ENCODE data around the gene LSAMP.
"Not testable (repeated sequence)": the region's sequence is repeated elsewhere in the genome, so short reads cannot be mapped to it uniquely, and the experiment has no call there.

LSAMP gene

DNA sequence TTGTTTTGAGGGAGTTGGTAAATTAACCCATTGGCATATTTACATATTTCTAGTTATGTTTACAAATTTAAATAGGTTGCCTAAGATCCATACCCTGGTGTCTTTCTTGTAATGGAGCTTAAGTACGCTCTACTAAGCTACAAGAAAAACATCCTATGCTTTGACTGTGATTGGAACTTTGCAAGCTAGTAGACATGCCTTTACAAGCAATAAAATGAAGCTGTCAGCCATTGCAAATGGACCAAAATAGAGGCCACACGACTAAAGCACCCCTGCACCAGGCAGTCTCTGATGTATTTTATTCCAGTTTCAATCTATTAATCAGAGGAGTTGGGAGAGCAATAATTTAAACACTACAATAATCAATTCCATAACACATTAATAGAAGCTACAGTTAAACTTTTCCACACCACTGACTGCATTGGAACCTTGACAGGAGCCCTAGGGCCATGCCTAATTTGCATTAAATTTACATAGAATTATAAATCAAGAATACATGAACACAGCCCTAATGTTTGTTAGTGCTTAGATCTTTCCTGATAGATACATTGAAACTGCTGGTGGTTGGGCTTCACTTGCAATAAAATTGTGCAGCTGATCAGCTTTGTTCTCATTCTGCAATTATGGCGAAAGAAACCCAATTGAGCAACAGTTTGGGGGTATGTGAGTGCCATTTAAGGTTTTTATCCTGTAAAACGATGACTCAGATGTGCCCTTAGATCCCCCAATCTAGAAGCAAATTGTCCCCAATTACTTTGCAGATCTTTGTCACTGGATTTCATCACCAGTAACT lies 360.1 kb downstream of the LSAMP start:
- in situ Hi-C loops (cut with HindIII; ENCODE audit: low sequenced_read_pairs) = no loop called here
- H3K4me3 ChIP-seq (ENCODE audit: low read depth, low read length) = no peak overlapping the region
- DNase-seq (ENCODE audit: low read depth) = no peak
- TF ChIP-seq, protein P1, sequence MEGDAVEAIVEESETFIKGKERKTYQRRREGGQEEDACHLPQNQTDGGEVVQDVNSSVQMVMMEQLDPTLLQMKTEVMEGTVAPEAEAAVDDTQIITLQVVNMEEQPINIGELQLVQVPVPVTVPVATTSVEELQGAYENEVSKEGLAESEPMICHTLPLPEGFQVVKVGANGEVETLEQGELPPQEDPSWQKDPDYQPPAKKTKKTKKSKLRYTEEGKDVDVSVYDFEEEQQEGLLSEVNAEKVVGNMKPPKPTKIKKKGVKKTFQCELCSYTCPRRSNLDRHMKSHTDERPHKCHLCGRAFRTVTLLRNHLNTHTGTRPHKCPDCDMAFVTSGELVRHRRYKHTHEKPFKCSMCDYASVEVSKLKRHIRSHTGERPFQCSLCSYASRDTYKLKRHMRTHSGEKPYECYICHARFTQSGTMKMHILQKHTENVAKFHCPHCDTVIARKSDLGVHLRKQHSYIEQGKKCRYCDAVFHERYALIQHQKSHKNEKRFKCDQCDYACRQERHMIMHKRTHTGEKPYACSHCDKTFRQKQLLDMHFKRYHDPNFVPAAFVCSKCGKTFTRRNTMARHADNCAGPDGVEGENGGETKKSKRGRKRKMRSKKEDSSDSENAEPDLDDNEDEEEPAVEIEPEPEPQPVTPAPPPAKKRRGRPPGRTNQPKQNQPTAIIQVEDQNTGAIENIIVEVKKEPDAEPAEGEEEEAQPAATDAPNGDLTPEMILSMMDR (IDR thresholded peaks at IDR 0.05; ENCODE audit: low read depth, low read length, missing control alignments) = no peak

DNA sequence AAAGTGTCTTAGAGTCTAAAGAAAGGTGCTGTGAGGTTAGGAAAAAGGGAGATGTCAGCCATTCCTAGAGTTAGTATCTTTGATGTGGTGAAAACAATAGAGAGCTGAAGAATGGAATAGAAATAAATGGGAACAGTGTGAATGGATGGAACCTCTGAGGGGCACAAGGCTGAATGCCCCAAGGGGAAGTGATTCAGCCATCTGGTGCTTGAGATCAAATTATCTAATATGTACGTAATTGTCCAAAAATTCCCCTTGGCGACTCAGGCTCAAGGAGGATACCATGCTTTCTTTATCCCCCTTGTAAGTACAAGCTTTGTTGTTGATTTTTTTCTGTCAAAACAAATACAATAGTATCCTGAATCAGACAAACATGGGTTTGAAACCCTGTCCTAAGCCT lies 361.6 kb downstream of the LSAMP start:
- DNase-seq (ENCODE audit: low read depth) = peak; percentile 11
- in situ Hi-C loops (cut with HindIII; ENCODE audit: low sequenced_read_pairs) = no loop called here
- TF ChIP-seq, protein P1 (IDR thresholded peaks at IDR 0.05; ENCODE audit: low read depth, low read length, missing control alignments) = no peak
- H3K4me3 ChIP-seq (ENCODE audit: low read depth, low read length) = no peak overlapping the region

DNA sequence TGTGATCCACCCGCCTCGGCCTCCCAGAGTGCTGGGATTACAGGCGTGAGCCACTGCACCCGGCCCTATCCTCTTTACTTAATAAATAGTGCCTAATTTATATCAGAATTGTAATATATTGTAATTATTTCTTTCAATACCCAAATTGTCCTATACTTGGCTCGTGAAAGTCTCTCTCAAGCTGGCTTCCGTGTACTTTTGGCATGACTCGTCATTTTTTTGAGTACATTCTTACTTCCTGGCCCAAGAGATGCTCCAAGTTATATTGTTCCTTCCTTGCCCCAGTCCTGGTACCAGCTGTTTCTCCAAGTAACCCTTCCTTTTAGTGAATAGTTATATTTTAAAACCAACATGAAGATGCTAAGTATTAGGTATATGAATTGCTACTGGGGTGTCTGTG lies 366.7 kb downstream of the LSAMP start:
- TF ChIP-seq, protein P1 (IDR thresholded peaks at IDR 0.05; ENCODE audit: low read depth, low read length, missing control alignments) = no peak
- no peak overlapping the region for H3K4me3 ChIP-seq (ENCODE audit: low read depth, low read length)
- DNase-seq (ENCODE audit: low read depth) = no peak
- in situ Hi-C loops (cut with HindIII; ENCODE audit: low sequenced_read_pairs) = no loop called here

DNA sequence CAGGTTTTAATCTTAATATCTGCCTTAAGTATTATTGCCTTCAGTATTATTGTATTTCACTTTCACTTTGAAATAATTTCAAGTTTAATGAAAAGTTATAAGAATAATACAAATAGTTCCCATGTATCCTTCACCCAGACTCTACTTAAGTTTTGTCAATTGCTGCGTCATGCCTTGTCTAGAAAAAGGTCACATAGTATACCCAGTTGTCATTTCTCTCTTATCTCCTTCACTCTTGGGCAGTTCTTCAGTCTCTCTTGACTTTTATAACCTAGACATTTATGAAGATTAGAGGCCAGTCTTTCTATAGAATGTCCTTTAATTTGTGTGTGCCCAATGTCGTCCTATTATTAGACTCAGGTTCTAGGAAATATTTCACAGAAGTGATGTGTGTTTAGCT lies 367.7 kb downstream of the LSAMP start:
- DNase-seq (ENCODE audit: low read depth) = no peak
- H3K4me3 ChIP-seq (ENCODE audit: low read depth, low read length) = no peak overlapping the region
- in situ Hi-C loops (cut with HindIII; ENCODE audit: low sequenced_read_pairs) = no loop called here
- TF ChIP-seq, protein P1 (IDR thresholded peaks at IDR 0.05; ENCODE audit: low read depth, low read length, missing control alignments) = no peak

DNA sequence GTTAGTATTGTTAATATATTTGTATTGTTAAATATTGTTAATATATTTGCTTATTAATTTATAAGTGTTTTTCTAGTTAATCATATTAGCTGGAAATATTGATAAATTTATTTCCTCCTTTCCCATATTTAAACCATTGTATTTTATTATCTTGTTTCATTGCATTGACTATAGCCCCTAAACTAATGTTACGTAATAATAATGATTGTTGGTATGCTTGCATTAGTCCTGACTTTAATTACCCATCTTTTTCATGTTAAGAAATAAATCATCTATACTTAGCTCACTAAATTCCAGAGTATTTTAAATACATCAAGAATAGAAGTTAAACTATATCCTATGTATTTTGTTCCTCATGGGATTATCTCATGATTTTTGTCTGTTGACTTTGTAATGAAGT lies 368.2 kb downstream of the LSAMP start:
- in situ Hi-C loops (cut with HindIII; ENCODE audit: low sequenced_read_pairs) = no loop called here

DNA sequence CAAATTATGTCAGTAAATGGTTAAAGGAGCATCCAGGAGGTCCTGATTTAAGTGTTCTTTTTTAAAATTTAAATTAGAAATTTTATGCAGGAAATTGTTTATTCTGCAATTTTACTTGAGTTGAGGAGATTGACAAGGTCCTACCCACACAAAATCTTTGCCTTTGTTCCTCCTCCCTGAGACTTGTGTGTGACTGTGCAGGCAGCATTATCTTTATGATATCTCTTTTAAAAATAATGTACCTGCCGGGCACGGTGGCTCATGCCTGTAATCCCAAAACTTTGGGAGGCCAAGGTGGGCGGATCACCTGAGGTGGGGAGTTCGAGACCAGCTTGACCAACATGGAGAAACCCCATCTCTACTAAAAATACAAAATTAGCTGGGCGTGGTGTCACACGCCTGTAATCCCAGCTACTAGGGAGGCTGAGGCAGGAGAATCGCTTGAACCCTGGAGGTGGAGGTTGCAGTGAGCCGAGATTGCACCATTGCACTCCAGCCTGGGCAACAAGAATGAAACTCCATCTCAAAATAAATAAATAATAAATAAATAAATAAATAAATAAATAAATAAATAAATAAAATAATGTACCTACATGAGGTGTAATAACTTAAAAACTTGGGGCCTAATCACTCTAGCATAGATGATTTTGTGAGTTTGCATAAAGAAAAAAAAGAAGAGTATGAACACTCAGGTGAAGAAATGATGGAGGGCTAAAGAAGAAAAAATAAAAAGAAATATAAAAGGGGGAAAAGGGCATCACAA lies 374.6 kb downstream of the LSAMP start:
- H3K4me3 ChIP-seq (ENCODE audit: low read depth, low read length); in situ Hi-C loops (cut with HindIII; ENCODE audit: low sequenced_read_pairs); DNase-seq (ENCODE audit: low read depth): not testable (repeated sequence)

More for the DNA sequence above, 368.2 kb downstream of the LSAMP start:
- H3K4me3 ChIP-seq (ENCODE audit: low read depth, low read length) = no peak overlapping the region
- DNase-seq (ENCODE audit: low read depth) = no peak
- TF ChIP-seq, protein P1 (IDR thresholded peaks at IDR 0.05; ENCODE audit: low read depth, low read length, missing control alignments) = no peak

DNA sequence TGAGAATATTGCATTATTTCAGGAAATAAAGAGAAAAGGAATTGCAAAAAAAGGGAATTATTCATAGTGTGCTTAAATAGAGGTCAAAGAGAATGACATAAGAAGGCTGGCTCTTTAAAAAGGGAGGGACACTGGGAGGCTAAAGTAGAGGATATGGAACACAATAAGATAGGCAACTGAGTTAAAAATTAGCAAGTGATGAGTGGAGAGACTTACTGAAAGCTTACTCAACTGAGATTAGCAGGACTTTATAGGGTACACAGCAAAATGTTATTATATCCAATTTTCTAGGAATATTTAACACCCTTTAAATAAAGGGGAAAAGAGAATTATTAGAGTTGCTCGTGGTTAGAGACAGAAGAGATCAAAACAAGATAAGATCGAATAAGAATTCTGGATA lies 375.2 kb downstream of the LSAMP start:
- no peak overlapping the region for H3K4me3 ChIP-seq (ENCODE audit: low read depth, low read length)
- TF ChIP-seq, protein P1 (IDR thresholded peaks at IDR 0.05; ENCODE audit: low read depth, low read length, missing control alignments) = no peak
- no peak for DNase-seq (ENCODE audit: low read depth)
- in situ Hi-C loops (cut with HindIII; ENCODE audit: low sequenced_read_pairs) = no loop called here
